ENCODE data around the gene P2RX4.

P2RX4 gene

DNA sequence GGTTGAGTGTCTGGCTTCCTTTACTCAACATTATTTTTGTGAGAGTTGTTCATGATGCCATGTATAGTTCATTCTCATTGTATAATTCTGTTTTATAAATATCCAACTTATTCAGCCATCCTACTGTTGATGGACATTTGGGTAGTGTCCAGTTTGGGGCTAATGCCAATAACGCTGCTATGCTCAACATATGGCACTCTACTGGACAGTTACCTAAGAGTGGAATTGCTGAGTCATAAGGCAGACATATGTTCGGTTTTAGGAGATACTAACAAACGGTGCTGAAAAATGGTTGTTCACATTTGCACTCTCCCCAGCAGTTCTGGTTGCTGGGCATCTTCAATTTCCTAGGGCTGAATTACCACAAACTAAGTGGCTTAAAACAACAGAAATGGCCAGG, 28.7 kb upstream of the P2RX4 start:
- DNase-seq (ENCODE audit: low read depth in 2 of 2), result peak; percentile 55 to 63
- H3K4me3 ChIP-seq (replicated peaks in 1 of 2; ENCODE audit: low read depth in 2 of 2, low read length in 2 of 2), result no peak overlapping the region
- TF ChIP-seq CTCF (IDR thresholded peaks at IDR 0.05; ENCODE audit: low read depth, low read length), result no peak

GRCh38 chr12:121182222-121182893, 27.6 kb upstream of the P2RX4 start:
- DNase-seq (ENCODE audit: low read depth in 2 of 2), result no peak

GRCh38 chr12:121184425-121184824, 25.5 kb upstream of the P2RX4 start:
- H3K4me3 ChIP-seq (replicated peaks in 1 of 2; ENCODE audit: low read depth in 2 of 2, low read length in 2 of 2), result no peak overlapping the region
- TF ChIP-seq CTCF (IDR thresholded peaks at IDR 0.05; ENCODE audit: low read depth, low read length), result no peak
- no peak for DNase-seq (ENCODE audit: low read depth in 2 of 2)

More at GRCh38 chr12:121182222-121182893, 27.6 kb upstream of the P2RX4 start:
- H3K4me3 ChIP-seq (replicated peaks in 1 of 2; ENCODE audit: low read depth in 2 of 2, low read length in 2 of 2), result no peak overlapping the region
- TF ChIP-seq CTCF (IDR thresholded peaks at IDR 0.05; ENCODE audit: low read depth, low read length), result no peak

DNA sequence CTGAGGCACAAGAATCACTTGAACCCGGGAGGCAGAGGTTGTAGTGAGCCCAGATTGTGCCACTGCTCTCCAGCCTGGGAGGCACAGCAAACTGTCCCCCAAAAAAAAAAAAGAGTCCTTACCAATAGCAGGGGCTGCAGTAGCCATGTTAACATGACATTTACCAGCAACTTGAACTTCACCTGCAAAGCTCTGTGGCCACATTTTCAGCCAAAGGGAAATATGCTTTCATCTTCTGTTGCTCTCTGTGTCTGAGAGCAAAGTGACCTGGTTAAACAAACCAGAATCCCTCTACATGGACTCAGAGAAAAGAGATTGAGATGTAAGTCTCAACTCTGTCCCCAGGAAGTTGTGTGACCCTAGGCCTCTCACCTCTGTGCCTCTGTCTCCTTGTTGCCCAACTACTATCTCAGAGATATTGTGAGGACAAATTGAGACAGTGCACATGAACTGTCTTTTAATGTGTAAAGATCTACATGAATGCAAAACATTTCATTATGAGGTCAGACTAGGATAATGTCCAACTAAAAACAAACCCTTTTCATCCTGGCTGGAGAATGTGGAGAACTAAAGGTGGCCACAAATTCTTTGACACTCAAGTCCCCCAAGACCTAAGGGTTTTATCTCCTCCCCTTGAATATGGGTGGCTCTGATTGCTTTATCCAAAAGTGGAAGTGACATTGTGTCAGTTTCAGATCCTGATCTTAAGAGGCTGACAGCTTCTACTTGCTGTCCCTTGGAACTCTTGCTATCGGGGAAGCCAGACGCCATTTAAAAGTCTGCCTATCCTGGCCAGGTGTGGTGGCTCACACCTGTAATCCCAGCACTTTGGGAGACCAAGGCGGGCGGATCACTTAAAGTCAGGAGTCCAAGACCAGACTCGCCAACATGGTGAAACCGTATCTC, 24.7 kb upstream of the P2RX4 start:
- TF ChIP-seq CTCF (IDR thresholded peaks at IDR 0.05; ENCODE audit: low read depth, low read length), result no peak
- no peak for DNase-seq (ENCODE audit: low read depth in 2 of 2)
- no peak overlapping the region for H3K4me3 ChIP-seq (replicated peaks in 1 of 2; ENCODE audit: low read depth in 2 of 2, low read length in 2 of 2)

- DNase-seq (ENCODE audit: low read depth in 2 of 2), result no peak
- TF ChIP-seq CTCF (IDR thresholded peaks at IDR 0.05; ENCODE audit: low read depth, low read length), result no peak
These were observed 23.1 kb upstream of the P2RX4 start for GRCh38 chr12:121186826-121187225.

GRCh38 chr12:121187501-121187900, 22.4 kb upstream of the P2RX4 start:
- no peak for DNase-seq (ENCODE audit: low read depth in 2 of 2)
- no peak overlapping the region for H3K4me3 ChIP-seq (replicated peaks in 1 of 2; ENCODE audit: low read depth in 2 of 2, low read length in 2 of 2)
- no peak for TF ChIP-seq CTCF (IDR thresholded peaks at IDR 0.05; ENCODE audit: low read depth, low read length)

More at GRCh38 chr12:121186826-121187225, 23.1 kb upstream of the P2RX4 start:
- H3K4me3 ChIP-seq (replicated peaks in 1 of 2; ENCODE audit: low read depth in 2 of 2, low read length in 2 of 2), result no peak overlapping the region
